Hematopoietic multipotent progenitor cell treated with erythropoietin and hydrocortisone succinate and interleukin-3 and kit ligand, for 6 days (in vitro differentiated cells): ENCODE data around the gene STIM1.

Experiments used
- DNase-seq: peaks from one replicate; pipeline ENCODE4 v3.0.0-alpha.2; 2015

STIM1 gene

DNA sequence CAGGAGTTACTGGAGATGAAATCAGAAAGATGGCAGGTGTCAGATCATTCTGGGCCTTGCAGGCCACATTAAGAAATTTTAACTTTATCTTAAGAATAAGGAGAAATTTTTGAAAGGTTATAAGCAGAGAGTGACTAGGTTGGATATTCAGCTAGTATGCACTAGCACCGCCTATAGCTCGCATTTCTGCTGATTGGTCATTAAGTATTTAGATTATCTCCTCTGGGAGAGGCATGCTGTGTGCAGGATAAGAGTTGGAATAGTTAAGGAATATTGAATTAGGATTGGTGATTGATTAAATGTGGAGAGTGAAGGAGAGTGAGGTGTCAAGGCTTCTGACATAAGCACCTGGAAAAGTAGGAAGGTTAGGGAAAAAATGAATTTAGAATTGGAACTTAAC is 100.6 kb downstream of the STIM1 start:
- DNase-seq, result no peak

- no peak for DNase-seq
These were observed 101.3 kb downstream of the STIM1 start for GRCh38 chr11:3956748-3957147.

DNA sequence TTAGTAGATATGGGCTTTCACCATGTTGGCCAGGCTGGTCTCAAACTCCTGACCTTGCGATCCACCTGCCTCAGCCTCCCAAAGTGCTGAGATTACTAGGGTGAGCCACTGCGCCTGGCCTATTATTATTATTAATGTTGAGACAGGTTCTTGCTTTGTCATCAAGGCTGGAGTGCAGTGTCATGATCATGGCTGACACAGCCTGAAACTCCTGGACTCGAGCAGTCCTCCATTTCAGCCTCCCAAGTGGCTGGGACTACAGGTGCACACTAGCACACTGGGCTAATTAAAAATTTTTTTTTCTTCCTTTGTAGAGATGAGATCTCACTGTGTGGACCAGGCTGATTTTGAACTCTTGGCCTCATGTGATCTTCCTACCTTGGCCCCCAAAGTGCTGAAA is 102.0 kb downstream of the STIM1 start:
- no peak for DNase-seq

DNA sequence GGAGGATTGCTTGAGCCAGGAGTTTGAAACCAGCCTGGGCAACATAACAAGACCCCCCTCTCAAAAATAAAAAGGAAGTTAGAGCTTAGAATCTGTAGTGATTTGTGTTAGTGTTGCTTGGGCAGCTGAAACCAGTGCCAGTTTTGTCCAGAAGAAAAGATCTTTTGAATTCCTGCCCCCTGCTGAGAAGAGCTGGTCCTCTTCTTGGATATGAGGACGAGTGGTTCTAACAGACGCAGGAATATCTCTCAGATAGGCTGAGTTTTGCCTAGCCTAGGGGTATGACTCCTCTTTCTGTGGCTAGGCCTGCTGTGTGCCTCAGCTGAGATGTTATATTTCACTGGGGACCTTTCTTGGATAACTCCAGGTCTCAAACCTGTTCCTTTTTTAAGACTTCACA is 102.8 kb downstream of the STIM1 start:
- DNase-seq, result no peak

- peak; percentile 56 for DNase-seq
These were observed 103.8 kb downstream of the STIM1 start for GRCh38 chr11:3959015-3959902.

- peak; percentile 61 for DNase-seq
These were observed 104.4 kb downstream of the STIM1 start for GRCh38 chr11:3959903-3960265.

GRCh38 chr11:3962406-3962840 is 107.0 kb downstream of the STIM1 start:
- DNase-seq, result no peak

DNA sequence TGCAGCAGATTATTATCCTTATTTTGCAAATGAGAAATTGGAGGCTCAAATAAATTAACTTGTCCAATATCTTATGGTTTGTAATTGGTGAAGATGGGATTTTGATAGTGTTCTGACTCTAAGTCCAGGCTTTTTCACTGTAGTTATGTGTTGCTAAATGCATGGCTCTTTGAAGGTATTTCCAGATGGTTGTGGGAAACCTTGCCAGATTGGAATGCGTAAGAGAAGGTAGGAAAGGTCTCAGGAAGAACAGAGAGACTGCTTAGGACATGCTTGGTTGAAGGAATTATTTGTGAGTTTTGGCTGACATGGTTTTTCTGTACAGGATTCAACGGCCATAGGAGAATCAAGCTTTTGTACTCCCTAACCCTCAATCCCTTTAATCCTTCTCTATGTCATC is 108.6 kb downstream of the STIM1 start:
- DNase-seq, result no peak

GRCh38 chr11:3964935-3965604 is 109.6 kb downstream of the STIM1 start:
- peak; percentile 70 for DNase-seq

DNA sequence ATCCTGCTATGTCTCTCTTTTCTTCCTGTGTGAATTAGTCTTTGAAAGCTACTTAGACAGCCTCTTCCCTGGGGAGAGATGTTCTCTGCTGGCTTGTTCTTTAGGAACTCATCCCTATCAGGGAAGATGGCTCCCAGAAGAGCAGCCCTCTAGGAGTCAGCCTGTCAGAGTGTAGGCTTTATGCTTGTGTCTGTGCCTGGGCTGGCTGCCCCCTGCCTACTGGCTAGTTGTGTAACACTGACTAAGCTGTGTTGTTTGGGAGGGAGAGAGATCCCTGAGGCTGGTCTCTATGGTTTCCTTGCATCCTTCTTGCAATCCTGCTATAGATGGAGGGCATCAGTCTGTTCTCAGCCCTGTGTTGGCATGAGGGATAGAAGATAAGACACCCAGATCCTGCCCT is 112.2 kb downstream of the STIM1 start:
- DNase-seq, result no peak

- no peak for DNase-seq
These were observed 113.7 kb downstream of the STIM1 start for GRCh38 chr11:3969200-3969599.

GRCh38 chr11:3969613-3970012 is 114.1 kb downstream of the STIM1 start:
- no peak for DNase-seq

DNA sequence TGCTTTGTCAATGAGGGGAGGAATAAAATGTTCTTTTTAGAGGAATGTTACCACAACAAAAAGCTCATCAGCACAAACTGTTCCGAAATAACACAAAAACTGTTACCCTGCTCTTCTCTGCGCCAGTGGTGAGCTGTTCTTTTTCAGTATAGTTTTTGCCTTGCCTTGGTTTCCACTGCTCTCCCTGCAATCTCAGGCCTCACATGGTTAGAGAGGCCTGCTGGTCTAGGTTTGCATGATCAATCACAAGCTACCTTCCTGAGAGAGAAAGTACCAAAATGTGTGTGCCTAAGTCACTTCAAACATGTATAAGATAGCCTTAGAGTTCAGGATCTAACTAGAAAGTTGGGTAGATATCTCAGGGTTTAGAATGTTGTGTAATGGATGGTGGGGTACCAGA is 114.6 kb downstream of the STIM1 start:
- DNase-seq, result no peak

GRCh38 chr11:3971756-3972404 is 116.4 kb downstream of the STIM1 start:
- DNase-seq, result peak; percentile 60

DNA sequence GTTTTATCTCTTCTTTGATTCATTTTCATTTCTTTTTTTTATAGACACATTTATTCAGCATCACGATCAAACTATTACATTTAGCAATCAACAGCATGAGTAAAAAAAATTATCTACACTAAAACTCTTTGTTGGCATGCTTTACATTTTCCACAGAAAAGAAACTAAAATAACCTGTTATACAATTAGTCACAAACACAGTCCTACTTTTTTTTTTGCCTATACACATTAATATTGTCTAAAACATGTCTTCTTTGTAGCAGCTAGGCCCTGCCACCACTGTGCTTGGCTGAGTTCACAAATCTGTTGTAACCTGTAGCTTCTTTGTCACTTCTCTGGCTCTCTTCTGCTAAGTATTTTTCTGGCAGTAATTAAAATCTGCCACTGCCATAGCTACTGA is 117.0 kb downstream of the STIM1 start:
- DNase-seq, result no peak

GRCh38 chr11:3977078-3977477 is 121.6 kb downstream of the STIM1 start:
- peak; percentile 45 for DNase-seq

- no peak for DNase-seq
These were observed 125.7 kb downstream of the STIM1 start for GRCh38 chr11:3981084-3981633.

DNA sequence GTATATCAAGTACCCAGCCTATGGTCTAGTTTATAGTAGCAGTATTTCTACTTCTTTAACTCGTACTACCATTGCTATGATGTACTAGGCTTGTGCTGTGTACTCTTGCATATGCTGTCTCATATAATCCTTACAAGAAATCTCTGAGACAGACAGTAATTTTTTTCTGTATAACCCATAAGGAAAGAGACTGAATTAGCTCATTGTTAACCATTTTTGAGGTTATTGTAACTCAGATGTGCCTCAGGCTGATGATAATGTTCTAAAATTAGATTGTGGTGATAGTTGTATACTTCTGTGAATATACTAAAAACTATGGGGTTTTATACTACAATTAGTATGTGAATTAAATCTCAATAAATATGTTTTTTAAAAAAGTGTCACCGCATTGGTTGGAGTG is 127.0 kb downstream of the STIM1 start:
- DNase-seq, result no peak

DNA sequence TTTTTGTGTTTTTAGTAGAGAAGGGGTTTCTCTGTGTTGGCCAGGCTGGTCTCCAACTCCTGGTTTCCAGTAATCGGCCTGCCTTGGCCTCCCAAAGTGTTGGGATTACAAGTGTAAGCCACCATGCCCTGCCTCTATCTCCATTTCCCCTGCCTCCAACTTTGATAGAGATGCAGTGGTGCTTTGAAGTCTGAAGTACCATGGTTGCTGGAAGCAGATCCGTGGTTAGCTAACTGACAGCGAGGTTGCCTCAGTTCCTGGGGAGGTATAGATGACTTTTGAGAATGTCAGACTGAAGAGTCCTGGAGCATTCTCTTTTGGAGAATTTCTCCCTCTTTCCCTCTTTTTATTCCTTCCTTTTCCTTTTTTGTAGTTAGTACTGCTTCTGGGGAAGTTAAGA is 127.6 kb downstream of the STIM1 start:
- DNase-seq, result no peak

DNA sequence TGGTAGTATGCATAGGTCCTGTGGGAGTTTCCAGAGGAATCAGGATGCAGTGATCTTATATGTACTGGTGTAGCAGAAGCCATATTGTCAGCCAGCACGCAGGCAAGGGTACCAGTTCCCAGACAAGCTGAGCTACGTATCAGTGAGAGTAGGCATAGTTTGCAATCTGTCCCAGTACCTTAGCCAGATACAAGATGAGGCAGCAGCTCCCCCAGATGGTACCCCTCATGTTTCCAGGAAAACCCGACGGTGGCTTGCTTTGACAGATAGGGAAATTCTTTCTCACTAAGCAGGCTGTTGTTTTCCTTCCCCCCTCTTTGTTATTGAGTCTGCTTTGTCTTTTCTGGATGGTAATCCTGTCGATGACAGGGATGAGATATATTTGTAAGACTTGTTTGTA is 129.4 kb downstream of the STIM1 start:
- peak; percentile 86 for DNase-seq

- DNase-seq, result no peak
These were observed 130.2 kb downstream of the STIM1 start for GRCh38 chr11:3985631-3986030.

DNA sequence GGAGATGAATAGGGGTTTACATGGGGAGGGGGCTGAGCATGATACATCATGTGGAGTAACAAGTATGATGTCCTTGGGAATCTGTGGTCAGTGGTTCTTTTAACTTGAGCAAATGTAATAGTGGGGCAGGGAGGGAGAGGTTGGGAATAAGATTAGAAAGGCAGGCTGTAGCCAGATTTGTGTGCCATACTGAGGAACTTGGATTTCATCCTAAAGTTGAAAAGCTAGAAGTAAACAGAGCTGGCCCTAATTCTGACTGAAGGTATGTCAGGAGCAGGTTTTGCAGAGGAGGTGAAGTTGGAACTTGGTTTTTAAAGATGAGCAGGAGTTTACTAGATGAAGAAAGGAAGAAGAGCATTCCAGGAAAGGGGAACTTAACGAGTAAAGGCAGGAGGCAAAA is 130.8 kb downstream of the STIM1 start:
- DNase-seq, result no peak

DNA sequence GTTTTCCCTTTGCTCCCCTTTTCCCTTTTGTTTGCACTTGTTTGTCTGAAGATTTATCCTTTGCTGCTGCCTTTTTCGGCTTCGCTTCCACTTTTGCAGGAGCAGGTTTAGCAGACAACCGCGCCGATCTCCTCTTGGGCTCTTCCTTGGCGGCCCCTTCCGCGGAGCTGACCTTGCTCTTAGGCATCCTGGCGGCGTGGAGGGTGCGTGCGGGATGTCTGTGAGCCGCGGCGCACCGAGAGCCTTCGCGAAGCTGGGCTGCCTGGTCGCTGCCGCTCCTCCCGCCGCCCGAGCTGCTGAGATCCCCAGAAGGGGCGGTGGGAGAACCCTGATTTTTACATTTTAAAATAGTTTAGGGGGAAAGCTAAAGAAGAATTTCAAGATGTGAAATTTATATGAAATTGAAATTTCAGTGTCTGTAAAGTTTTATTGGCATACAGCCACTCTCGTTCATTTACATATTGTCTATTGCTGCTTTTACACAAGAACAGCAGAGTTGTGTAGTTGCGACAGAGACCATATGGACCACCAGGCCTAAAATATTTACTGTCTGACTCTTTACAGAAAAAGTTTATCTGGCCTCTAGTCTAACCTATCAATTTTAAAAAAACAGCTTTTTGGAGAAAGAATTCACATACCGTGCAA is 133.9 kb downstream of the STIM1 start:
- no peak for DNase-seq
